ENCODE results near the gene CTPS1. TPM values are rescaled to one million over a fixed set of nuclear protein-coding genes. Genes with fewer than 3 reads are reported as not detected.

CTPS1 gene
- total RNA-seq, 1 experiment from 2014 or later, result 66.4 TPM

DNA sequence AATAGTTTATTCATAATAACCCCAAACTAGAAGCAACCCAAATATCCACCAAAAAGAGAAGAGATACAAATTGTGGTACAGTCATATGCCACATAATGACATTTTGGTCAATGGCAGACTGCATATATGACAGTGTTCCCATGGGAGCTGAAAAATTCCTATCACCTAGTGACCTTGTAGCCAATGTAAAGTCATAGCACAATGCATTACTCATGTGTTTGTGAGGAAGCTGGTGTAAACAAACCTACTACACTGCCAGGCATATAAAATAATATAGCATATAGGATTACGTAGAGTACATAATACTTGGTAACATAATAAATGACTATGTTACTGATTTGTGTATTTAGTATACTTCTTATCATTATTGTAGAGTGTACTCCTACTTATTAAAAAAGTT lies 71.5 kb downstream of the CTPS1 start:
- Histone ChIP-seq H3K4me1 (ENCODE audit: control insufficient read depth in 1 of 2, insufficient read depth in 2 of 2, low read length in 2 of 2) (no peaks in the 10 kb centered on the region), H3K79me2 (ENCODE audit: insufficient read depth, low read length) (no peaks in the 10 kb centered on the region), H3K36me3 (ENCODE audit: control insufficient read depth in 1 of 2, insufficient read depth in 2 of 2, low read length in 2 of 2) (peaks cover 0 to 5% of the 10 kb centered on the region in 2 experiments; a peak in 1 of 4 replicates), H3K27me3 (ENCODE audit: insufficient read depth, low read length) (no peaks in the 10 kb centered on the region), H3K27ac (ENCODE audit: low read depth, low read length) (no peak overlapping the region), H4K20me1 (ENCODE audit: insufficient read depth) (no peaks in the 10 kb centered on the region), H2AFZ (ENCODE audit: low read depth, low read length, poor library complexity, severe bottlenecking) (no peak overlapping the region), H3K4me2 (ENCODE audit: low read length) (no peak overlapping the region), H3K9ac (ENCODE audit: low read length) (no peak overlapping the region), H3K9me3 (ENCODE audit: control insufficient read depth in 1 of 2, insufficient read depth in 1 of 2, low read depth in 1 of 2, low read length in 2 of 2) (no peaks in the 10 kb centered on the region), H3K4me3 (replicated peaks in 1 of 2; ENCODE audit: low read depth in 1 of 2, low read length in 2 of 2) (no peak overlapping the region), H3K9me2 (ENCODE audit: insufficient read depth) (no peaks in the 10 kb centered on the region)
- POLR2A ChIA-PET, result no interaction called here
- intact Hi-C loops (cut with micrococcal nuclease), result no loop called here
- CTCF ChIA-PET, result no interaction called here
- ATAC-seq (no peak), DNase-seq (ENCODE audit: low read depth, low spot score) (no peak)
- no peak for TF ChIP-seq POLR2AphosphoS5 (IDR thresholded peaks at IDR 0.05; ENCODE audit: low read depth, low read length)
- TF ChIP-seq EGR1 (IDR thresholded peaks at IDR 0.05; ENCODE audit: low read depth), result no peak
- TF ChIP-seq, protein P1, sequence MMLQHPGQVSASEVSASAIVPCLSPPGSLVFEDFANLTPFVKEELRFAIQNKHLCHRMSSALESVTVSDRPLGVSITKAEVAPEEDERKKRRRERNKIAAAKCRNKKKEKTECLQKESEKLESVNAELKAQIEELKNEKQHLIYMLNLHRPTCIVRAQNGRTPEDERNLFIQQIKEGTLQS (IDR thresholded peaks at IDR 0.05), result no peak
- TF ChIP-seq TCF7L2 (IDR thresholded peaks at IDR 0.05; ENCODE audit: borderline replicate concordance, extremely low read depth, insufficient read depth, insufficient read length), result no peak
- no peak for TF ChIP-seq JUND (IDR thresholded peaks at IDR 0.05)
- TF ChIP-seq YY1 (IDR thresholded peaks at IDR 0.05; ENCODE audit: extremely low read depth, insufficient replicate concordance, low read depth, low read length), result no peak
- TF ChIP-seq, protein P2, sequence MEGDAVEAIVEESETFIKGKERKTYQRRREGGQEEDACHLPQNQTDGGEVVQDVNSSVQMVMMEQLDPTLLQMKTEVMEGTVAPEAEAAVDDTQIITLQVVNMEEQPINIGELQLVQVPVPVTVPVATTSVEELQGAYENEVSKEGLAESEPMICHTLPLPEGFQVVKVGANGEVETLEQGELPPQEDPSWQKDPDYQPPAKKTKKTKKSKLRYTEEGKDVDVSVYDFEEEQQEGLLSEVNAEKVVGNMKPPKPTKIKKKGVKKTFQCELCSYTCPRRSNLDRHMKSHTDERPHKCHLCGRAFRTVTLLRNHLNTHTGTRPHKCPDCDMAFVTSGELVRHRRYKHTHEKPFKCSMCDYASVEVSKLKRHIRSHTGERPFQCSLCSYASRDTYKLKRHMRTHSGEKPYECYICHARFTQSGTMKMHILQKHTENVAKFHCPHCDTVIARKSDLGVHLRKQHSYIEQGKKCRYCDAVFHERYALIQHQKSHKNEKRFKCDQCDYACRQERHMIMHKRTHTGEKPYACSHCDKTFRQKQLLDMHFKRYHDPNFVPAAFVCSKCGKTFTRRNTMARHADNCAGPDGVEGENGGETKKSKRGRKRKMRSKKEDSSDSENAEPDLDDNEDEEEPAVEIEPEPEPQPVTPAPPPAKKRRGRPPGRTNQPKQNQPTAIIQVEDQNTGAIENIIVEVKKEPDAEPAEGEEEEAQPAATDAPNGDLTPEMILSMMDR (IDR thresholded peaks at IDR 0.05 in 2 of 3, conservative IDR thresholded peaks at IDR 0.05 in 1 of 3; ENCODE audit: borderline replicate concordance in 1 of 3, insufficient read depth in 1 of 3, low read depth in 2 of 3, low read length in 2 of 3), result no peak
- TF ChIP-seq CBX3 (IDR thresholded peaks at IDR 0.05; ENCODE audit: low read depth), result no peak
- no peak for TF ChIP-seq SIN3A (IDR thresholded peaks at IDR 0.05; ENCODE audit: low read depth)
- TF ChIP-seq, protein P3, sequence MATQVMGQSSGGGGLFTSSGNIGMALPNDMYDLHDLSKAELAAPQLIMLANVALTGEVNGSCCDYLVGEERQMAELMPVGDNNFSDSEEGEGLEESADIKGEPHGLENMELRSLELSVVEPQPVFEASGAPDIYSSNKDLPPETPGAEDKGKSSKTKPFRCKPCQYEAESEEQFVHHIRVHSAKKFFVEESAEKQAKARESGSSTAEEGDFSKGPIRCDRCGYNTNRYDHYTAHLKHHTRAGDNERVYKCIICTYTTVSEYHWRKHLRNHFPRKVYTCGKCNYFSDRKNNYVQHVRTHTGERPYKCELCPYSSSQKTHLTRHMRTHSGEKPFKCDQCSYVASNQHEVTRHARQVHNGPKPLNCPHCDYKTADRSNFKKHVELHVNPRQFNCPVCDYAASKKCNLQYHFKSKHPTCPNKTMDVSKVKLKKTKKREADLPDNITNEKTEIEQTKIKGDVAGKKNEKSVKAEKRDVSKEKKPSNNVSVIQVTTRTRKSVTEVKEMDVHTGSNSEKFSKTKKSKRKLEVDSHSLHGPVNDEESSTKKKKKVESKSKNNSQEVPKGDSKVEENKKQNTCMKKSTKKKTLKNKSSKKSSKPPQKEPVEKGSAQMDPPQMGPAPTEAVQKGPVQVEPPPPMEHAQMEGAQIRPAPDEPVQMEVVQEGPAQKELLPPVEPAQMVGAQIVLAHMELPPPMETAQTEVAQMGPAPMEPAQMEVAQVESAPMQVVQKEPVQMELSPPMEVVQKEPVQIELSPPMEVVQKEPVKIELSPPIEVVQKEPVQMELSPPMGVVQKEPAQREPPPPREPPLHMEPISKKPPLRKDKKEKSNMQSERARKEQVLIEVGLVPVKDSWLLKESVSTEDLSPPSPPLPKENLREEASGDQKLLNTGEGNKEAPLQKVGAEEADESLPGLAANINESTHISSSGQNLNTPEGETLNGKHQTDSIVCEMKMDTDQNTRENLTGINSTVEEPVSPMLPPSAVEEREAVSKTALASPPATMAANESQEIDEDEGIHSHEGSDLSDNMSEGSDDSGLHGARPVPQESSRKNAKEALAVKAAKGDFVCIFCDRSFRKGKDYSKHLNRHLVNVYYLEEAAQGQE (IDR thresholded peaks at IDR 0.05; ENCODE audit: low read depth), result no peak
- no peak for TF ChIP-seq RAD21 (IDR thresholded peaks at IDR 0.05; ENCODE audit: low read depth)
- TF ChIP-seq POLR2A (IDR thresholded peaks at IDR 0.05; ENCODE audit: borderline replicate concordance, extremely low read depth, insufficient read depth, insufficient read length), result no peak
- TF ChIP-seq ELF1 (IDR thresholded peaks at IDR 0.05; ENCODE audit: borderline replicate concordance, low read depth), result no peak
- no peak for TF ChIP-seq SP1 (IDR thresholded peaks at IDR 0.05; ENCODE audit: low read depth)
- RAD21 ChIA-PET (ENCODE audit: low non-redundant PET in 1 of 2, low total read pairs in 2 of 2, uncharacterized antibody in 2 of 2, unreplicated experiment in 2 of 2), result no interaction called here
- BruUV-seq (replicated peaks), result no TSS peak
